ENCODE measurements around the gene IFT52.

Gene IFT52

DNA sequence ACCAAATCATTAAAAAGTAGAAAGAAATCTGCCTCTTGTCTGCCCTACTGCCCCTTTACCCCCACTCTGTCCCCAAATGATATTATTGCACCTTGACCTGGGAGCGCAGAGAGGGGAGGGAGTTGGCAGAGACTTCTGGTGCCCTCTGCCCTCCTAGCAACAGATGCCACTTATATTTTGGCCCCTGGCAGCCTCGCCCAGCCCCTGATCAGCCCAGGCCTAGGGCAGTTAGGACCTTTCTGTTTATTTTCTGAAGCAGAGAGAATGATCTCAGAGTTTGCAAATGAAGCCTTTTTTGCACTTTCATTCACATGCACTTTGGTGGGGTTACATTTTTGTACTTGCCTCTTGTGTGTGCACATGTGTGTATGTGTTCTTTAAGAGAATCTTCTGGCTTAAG is 40.3 kb upstream of the IFT52 start:
- TF ChIP-seq TAF1 (IDR thresholded peaks at IDR 0.05; ENCODE audit: low read depth) (no peak), CREB1 (IDR thresholded peaks at IDR 0.05; ENCODE audit: low read depth) (no peak), TEAD4 (IDR thresholded peaks at IDR 0.05) (no peak), NFIC (IDR thresholded peaks at IDR 0.05) (no peak), ZBTB7A (IDR thresholded peaks at IDR 0.05; ENCODE audit: low read depth) (no peak), RAD21 (IDR thresholded peaks at IDR 0.05; ENCODE audit: low read depth) (no peak), FOXM1 (IDR thresholded peaks at IDR 0.05; ENCODE audit: borderline replicate concordance, low read depth) (no peak), EP300 (IDR thresholded peaks at IDR 0.05; ENCODE audit: borderline replicate concordance) (no peak), EGR1 (IDR thresholded peaks at IDR 0.05) (no peak), REST (IDR thresholded peaks at IDR 0.05; ENCODE audit: low read depth) (no peak), CEBPB (IDR thresholded peaks at IDR 0.05) (no peak)
- TF ChIP-seq, protein P1, sequence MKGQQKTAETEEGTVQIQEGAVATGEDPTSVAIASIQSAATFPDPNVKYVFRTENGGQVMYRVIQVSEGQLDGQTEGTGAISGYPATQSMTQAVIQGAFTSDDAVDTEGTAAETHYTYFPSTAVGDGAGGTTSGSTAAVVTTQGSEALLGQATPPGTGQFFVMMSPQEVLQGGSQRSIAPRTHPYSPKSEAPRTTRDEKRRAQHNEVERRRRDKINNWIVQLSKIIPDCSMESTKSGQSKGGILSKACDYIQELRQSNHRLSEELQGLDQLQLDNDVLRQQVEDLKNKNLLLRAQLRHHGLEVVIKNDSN (IDR thresholded peaks at IDR 0.05), result no peak
- TF ChIP-seq, protein P2, sequence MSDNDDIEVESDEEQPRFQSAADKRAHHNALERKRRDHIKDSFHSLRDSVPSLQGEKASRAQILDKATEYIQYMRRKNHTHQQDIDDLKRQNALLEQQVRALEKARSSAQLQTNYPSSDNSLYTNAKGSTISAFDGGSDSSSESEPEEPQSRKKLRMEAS (IDR thresholded peaks at IDR 0.05), result no peak

GRCh38 chr20:43554369-43554768 is 36.4 kb upstream of the IFT52 start:
- TF ChIP-seq TAF1 (IDR thresholded peaks at IDR 0.05; ENCODE audit: low read depth) (no peak), CEBPB (IDR thresholded peaks at IDR 0.05) (no peak), EGR1 (IDR thresholded peaks at IDR 0.05) (no peak), REST (IDR thresholded peaks at IDR 0.05; ENCODE audit: low read depth) (no peak), CREB1 (IDR thresholded peaks at IDR 0.05; ENCODE audit: low read depth) (no peak), ZBTB7A (IDR thresholded peaks at IDR 0.05; ENCODE audit: low read depth) (no peak), TEAD4 (IDR thresholded peaks at IDR 0.05) (no peak)
- TF ChIP-seq, protein P2 (IDR thresholded peaks at IDR 0.05), result no peak
- TF ChIP-seq, protein P1 (IDR thresholded peaks at IDR 0.05), result no peak

DNA sequence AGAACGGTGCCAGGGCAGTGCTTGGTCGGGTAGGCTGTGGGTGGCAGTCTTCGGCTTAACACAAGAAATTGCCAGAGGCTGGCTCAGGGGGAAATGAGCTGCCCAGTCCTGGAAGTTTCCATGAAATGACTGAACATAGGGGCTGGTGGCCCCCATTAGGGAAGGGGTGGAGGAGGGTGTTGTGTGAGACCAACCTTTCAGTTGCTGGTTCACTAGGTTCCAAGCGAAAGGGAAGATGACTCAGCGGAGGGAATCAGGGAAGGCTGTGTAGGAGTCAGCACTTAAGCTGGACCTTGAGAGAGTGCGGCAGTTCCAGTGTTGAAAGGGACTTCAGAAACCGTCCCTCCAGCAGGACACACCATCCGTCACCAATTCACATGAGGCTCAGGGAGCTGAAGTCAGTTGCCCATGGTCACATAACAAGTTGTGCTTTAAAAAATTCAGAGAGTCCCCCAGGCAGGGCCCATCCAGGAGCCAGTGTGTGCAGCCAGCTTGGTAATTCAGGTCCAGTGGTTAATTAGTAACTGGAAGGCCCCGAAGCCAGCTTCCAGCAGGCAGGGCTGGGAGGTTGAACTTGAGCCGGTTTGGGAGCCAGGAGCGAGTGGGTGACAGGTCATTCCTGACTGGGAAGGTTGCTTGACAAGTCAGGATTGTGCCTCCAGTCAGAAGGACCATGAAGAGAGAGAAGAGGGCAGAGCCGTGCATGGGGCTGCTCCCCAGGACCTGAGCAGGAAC is 32.2 kb upstream of the IFT52 start, which contains the start of gene SGK2:
TSS of gene SGK2 (plus strand) at position 616 of the 735 bp plus-strand sequence. CDS start 7,469 bp downstream, outside the sequence.
- no peak for TF ChIP-seq CEBPB (IDR thresholded peaks at IDR 0.05)
- no peak for TF ChIP-seq REST (IDR thresholded peaks at IDR 0.05; ENCODE audit: low read depth)
- no peak for TF ChIP-seq TAF1 (IDR thresholded peaks at IDR 0.05; ENCODE audit: low read depth)
- TF ChIP-seq NFIC (IDR thresholded peaks at IDR 0.05), result no peak
- no peak for TF ChIP-seq CREB1 (IDR thresholded peaks at IDR 0.05; ENCODE audit: low read depth)
- TF ChIP-seq EGR1 (IDR thresholded peaks at IDR 0.05), result no peak
- no peak for TF ChIP-seq FOXM1 (IDR thresholded peaks at IDR 0.05; ENCODE audit: borderline replicate concordance, low read depth)
- TF ChIP-seq, protein P1 (IDR thresholded peaks at IDR 0.05), result no peak
- TF ChIP-seq TCF12 (IDR thresholded peaks at IDR 0.05; ENCODE audit: low read depth), result no peak
- no peak for TF ChIP-seq YY1 (IDR thresholded peaks at IDR 0.05; ENCODE audit: low read depth)
- no peak for TF ChIP-seq EP300 (IDR thresholded peaks at IDR 0.05; ENCODE audit: borderline replicate concordance)
